Vagina (tissue), 2 donors: Measurements from ENCODE around the gene ZNF816.

Experiments used
- CTCF ChIP-seq, 3 experiments: fragments of 450-650 bp in 2 of 3; fragments of 200-600 bp in 1 of 3; sonication (generic) in 1 of 3; IDR thresholded peaks; one replicate each; pipeline ENCODE4 v1.5.1; 2017 to 2019; ENCODE audit warnings: antibody characterized with exemption in 3 of 3, mild to moderate bottlenecking in 2 of 3, moderate library complexity in 2 of 3
- POLR2A ChIP-seq, 2 donors: fragments of 450-650 bp; IDR thresholded peaks; one replicate each; pipeline ENCODE4 v1.6.1; 2017; ENCODE audit warnings: antibody characterized with exemption in 2 of 2, mild to moderate bottlenecking in 2 of 2, moderate library complexity in 2 of 2
- POLR2AphosphoS5 ChIP-seq, 2 donors: sonication (generic); formaldehyde crosslinking; IDR thresholded peaks; one replicate each; pipeline ENCODE4 v1.9.0; 2017; ENCODE audit warnings: antibody characterized with exemption in 2 of 2, mild to moderate bottlenecking in 2 of 2, low read depth in 1 of 2; ENCODE audit not compliant: insufficient read depth in 1 of 2

- TF ChIP-seq CTCF (IDR thresholded peaks at IDR 0.05) (no peak), POLR2A (IDR thresholded peaks at IDR 0.05) (peak in 1 of 2 donors; percentile 65), POLR2AphosphoS5 (IDR thresholded peaks at IDR 0.05; ENCODE audit: insufficient read depth in 1 of 2, low read depth in 1 of 2) (peak; percentile 50 to 93)
Observed at GRCh38 chr19:52942386-52943133, 20.1 kb downstream of the ZNF816 start.
